Activated B cell treated with CpG ODN at 0.5 μM for 24 hours (primary cell): ENCODE measurements around the gene RNH1. TPM values are rescaled to one million over a fixed set of nuclear protein-coding genes. Genes with fewer than 3 reads are reported as not detected.

Source experiments
- ATAC-seq: fragments of 200-7000 bp; cut with Tn5 transposase; one replicate; pipeline ENCODE4 v1.10.0; 2021; ENCODE audit warnings: low read depth, mild to moderate bottlenecking, moderate library complexity
- CTCF ChIA-PET: fragments of 350-600 bp; sonication (Branson Sonifier 250); formaldehyde crosslinking; loops from one replicate; lab custom pipeline; 2021; ENCODE audit warnings: antibody characterized with exemption; lab: Charles Lee
- POLR2A ChIA-PET: fragments of 350-600 bp; sonication (Branson Sonifier 250); formaldehyde crosslinking; loops from one replicate; lab custom pipeline; 2021; ENCODE audit warnings: antibody characterized with exemption; lab: Charles Lee
- DNase-seq: peaks from one replicate; pipeline ENCODE4 v3.0.0; 2022
- H3K27ac Mint-ChIP-seq: one replicate; pipeline ENCODE4 v1.8.0; 2020; ENCODE audit warnings: mixed read lengths
- H3K27me3 Mint-ChIP-seq: one replicate; pipeline ENCODE4 v1.8.0; 2021; ENCODE audit warnings: mixed read lengths
- H3K36me3 Mint-ChIP-seq: one replicate; pipeline ENCODE4 v1.8.0; 2021; ENCODE audit warnings: low read depth, mixed read lengths
- H3K4me1 Mint-ChIP-seq: one replicate; pipeline ENCODE4 v1.8.0; 2021; ENCODE audit warnings: mixed read lengths
- H3K4me3 Mint-ChIP-seq: one replicate; pipeline ENCODE4 v1.8.0; 2020; ENCODE audit warnings: mild to moderate bottlenecking, mixed read lengths
- H3K9me3 Mint-ChIP-seq: one replicate; pipeline ENCODE4 v1.8.0; 2020; ENCODE audit warnings: mixed read lengths
- intact Hi-C: fragments of 100-400 bp; cut with micrococcal nuclease; formaldehyde crosslinking; loops from one replicate; pipeline ENCODE4 v1.15.1; 2024
- total RNA-seq: library from RNA; stranded (reverse); gene quantifications from 2 replicates; pipeline ENCODE4 v1.2.3, GENCODE V29; 2022
- TF ChIP-seq, protein P1 (sequence below): fragments of 200-600 bp; IDR thresholded peaks from one replicate; pipeline ENCODE4 v1.8.0; 2022; ENCODE audit warnings: antibody characterized with exemption, mild to moderate bottlenecking

The RNH1 gene
- total RNA-seq, 1 donor from 2014 or later: 101 TPM

DNA sequence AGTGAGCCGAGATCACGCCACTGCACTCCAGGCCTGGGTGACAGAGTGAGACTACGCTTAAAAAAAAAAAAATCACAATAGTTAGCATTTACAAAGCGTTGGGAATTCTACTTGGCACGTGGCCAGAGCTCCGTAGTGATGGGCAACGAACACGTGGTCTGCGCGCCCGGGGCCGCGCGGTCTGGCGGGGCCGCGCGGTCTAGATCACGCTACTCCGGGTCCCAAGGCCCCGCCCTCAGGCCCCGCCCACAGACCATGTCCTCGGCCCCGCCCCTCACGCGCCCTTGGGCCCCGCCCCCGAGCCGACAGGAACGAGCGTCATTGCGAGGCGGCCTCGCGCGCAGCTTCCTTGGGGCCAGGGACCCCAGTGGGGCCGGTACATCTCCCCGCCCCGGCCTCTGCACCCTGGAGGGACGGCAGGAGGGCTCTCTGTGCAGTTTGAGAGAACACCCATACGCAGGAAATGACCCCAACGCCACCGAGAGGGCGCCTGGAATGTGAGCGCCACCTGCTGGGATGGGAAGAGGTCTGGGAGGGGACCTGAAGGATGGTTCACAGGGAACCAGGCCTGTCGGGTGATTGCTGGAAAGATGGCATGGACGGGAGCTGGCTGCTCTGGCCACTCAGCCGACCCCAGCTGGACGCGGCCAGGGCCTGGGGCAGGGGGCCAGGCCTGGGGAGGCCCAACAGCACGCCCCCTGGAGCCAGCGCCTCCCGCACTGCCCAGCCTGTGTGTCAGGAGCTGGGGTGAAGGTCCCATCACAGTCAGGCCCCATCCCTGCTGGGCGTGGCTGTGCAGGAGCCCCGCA, 58.9 kb downstream of the RNH1 start:
- no peaks in the 10 kb centered on the region for H3K27me3 Mint-ChIP-seq
- ATAC-seq: peak; percentile 75
- DNase-seq: peak; percentile 97
- intact Hi-C loops: loop anchor here (1.0 to 5.0 kb wide), 6 partner anchors 33 to 241 kb away; partner anchors contain the start of genes BET1L, PSMD13, RIC8A and SIRT3
- peak overlapping the region; percentile 94 for H3K4me3 Mint-ChIP-seq
- ChIA-PET CTCF (interaction anchor here (0.5 to 2.8 kb wide), 9 partner anchors 8 to 240 kb away, joined by 3 to 8 read pairs (median 3); partner anchors contain the start of genes BET1L, RIC8A and RNH1), POLR2A (interaction anchor here (0.6 to 4.3 kb wide), 24 partner anchors 8 to 1911 kb away, joined by 3 to 50 read pairs (median 4); partner anchors contain the start of genes BET1L, GATD1, HRAS and LRRC56)
- peaks cover 34% of the 10 kb centered on the region for H3K4me1 Mint-ChIP-seq
- peak overlapping the region; percentile 95 for H3K27ac Mint-ChIP-seq
- TF ChIP-seq, protein P1, sequence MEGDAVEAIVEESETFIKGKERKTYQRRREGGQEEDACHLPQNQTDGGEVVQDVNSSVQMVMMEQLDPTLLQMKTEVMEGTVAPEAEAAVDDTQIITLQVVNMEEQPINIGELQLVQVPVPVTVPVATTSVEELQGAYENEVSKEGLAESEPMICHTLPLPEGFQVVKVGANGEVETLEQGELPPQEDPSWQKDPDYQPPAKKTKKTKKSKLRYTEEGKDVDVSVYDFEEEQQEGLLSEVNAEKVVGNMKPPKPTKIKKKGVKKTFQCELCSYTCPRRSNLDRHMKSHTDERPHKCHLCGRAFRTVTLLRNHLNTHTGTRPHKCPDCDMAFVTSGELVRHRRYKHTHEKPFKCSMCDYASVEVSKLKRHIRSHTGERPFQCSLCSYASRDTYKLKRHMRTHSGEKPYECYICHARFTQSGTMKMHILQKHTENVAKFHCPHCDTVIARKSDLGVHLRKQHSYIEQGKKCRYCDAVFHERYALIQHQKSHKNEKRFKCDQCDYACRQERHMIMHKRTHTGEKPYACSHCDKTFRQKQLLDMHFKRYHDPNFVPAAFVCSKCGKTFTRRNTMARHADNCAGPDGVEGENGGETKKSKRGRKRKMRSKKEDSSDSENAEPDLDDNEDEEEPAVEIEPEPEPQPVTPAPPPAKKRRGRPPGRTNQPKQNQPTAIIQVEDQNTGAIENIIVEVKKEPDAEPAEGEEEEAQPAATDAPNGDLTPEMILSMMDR: no peak
- H3K9me3 Mint-ChIP-seq: no peaks in the 10 kb centered on the region
- peaks cover 9% of the 10 kb centered on the region for H3K36me3 Mint-ChIP-seq

DNA sequence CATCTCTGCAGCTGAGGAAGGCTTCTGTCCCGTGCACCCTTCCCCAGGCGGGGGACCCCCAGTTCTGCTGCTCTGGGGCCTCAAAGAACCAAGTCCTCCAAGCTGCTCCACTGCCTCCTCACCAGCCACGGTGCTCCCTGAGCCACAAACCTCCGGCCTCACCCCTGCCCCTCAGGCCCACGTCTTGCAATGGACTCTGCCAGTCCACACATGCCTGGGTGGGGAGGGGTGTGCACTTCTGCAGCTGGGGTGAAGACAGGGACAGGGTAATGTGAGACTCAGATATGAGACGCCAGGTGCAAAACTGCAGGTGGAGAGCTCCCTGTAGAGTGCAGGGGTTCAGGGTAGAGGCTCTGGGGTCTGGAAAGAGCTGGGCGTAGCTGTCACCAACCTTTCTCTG, 60.2 kb downstream of the RNH1 start:
- H3K4me1 Mint-ChIP-seq: peaks cover 28% of the 10 kb centered on the region
- intact Hi-C loops: loop anchor here (5.0 kb wide), 1 partner anchor 195 kb away; no protein-coding TSS in a partner anchor
- ATAC-seq: no peak
- ChIA-PET POLR2A (interaction anchor here (0.7 to 4.3 kb wide), 4 partner anchors 31 to 248 kb away, joined by 4 to 41 read pairs (median 20); partner anchors contain the start of genes DEAF1, RNH1 and SIGIRR), CTCF (no interaction called here)
- H3K36me3 Mint-ChIP-seq: peaks cover 5% of the 10 kb centered on the region
- no peak for DNase-seq
- TF ChIP-seq, protein P1: no peak
- H3K9me3 Mint-ChIP-seq: no peaks in the 10 kb centered on the region
- H3K27me3 Mint-ChIP-seq: no peaks in the 10 kb centered on the region
- H3K4me3 Mint-ChIP-seq: no peak overlapping the region
- no peak overlapping the region for H3K27ac Mint-ChIP-seq

GRCh38 chr11:445765-446588, 61.1 kb downstream of the RNH1 start:
- no peaks in the 10 kb centered on the region for H3K27me3 Mint-ChIP-seq
- no peak overlapping the region for H3K27ac Mint-ChIP-seq
- ChIA-PET POLR2A (no interaction called here), CTCF (no interaction called here)
- intact Hi-C loops: loop anchor here (5.0 kb wide), 1 partner anchor 194 kb away; no protein-coding TSS in a partner anchor
- ATAC-seq: no peak
- DNase-seq: no peak
- no peaks in the 10 kb centered on the region for H3K9me3 Mint-ChIP-seq
- peaks cover 5% of the 10 kb centered on the region for H3K36me3 Mint-ChIP-seq
- H3K4me1 Mint-ChIP-seq: peaks cover 24% of the 10 kb centered on the region
- TF ChIP-seq, protein P1: no peak
- no peak overlapping the region for H3K4me3 Mint-ChIP-seq

Other genes starting within 250 kb of the RNH1 start
- 0.46 and 0.64 TPM in 2 replicates for gene NLRP6, start 228.8 kb downstream of the RNH1 start, total RNA-seq
- 62.3 and 74.1 TPM in 2 replicates for gene PGGHG, start 218.1 kb downstream of the RNH1 start, total RNA-seq
- gene IFITM5, start 207.7 kb downstream of the RNH1 start, total RNA-seq: not detected in 2 replicates
- 112 and 125 TPM in 2 replicates for gene IFITM2, start 199.4 kb downstream of the RNH1 start, total RNA-seq
- 21.2 and 25.3 TPM in 2 replicates for gene IFITM1, start 193.2 kb downstream of the RNH1 start, total RNA-seq
- 14.8 and 17.0 TPM in 2 replicates for gene IFITM3, start 186.4 kb downstream of the RNH1 start, total RNA-seq
- not detected in 2 replicates for gene B4GALNT4, start 137.7 kb downstream of the RNH1 start, total RNA-seq
- gene PKP3, start 113.0 kb downstream of the RNH1 start, total RNA-seq: 0.18 TPM in 1 of 2 replicates, not detected in the other
- gene SIGIRR, start 92.2 kb downstream of the RNH1 start, total RNA-seq: 19.8 and 24.2 TPM in 2 replicates
- 37.2 and 46.1 TPM in 2 replicates for gene ANO9, start 65.2 kb downstream of the RNH1 start, total RNA-seq
- gene PTDSS2, start 57.0 kb downstream of the RNH1 start, total RNA-seq: 17.8 and 22.0 TPM in 2 replicates
- 37.2 and 43.9 TPM in 2 replicates for gene HRAS, start 28.3 kb upstream of the RNH1 start, total RNA-seq
- 7.1 and 7.9 TPM in 2 replicates for gene LRRC56, start 30.3 kb upstream of the RNH1 start, total RNA-seq
- gene LMNTD2, start 53.5 kb upstream of the RNH1 start, total RNA-seq: 8.6 and 9.1 TPM in 2 replicates
- 14.2 and 14.9 TPM in 2 replicates for gene RASSF7, start 53.7 kb upstream of the RNH1 start, total RNA-seq
- 42.7 and 49.6 TPM in 2 replicates for gene PHRF1, start 69.2 kb upstream of the RNH1 start, total RNA-seq
- 74.1 and 75.5 TPM in 2 replicates for gene IRF7, start 108.7 kb upstream of the RNH1 start, total RNA-seq
- gene CDHR5, start 117.7 kb upstream of the RNH1 start, total RNA-seq: not detected in 2 replicates
- not detected in 2 replicates for gene SCT, start 119.9 kb upstream of the RNH1 start, total RNA-seq
- 0.42 and 0.49 TPM in 2 replicates for gene DRD4, start 130.0 kb upstream of the RNH1 start, total RNA-seq
- gene DEAF1, start 188.0 kb upstream of the RNH1 start, total RNA-seq: 36.1 and 39.8 TPM in 2 replicates
- 34.1 and 44.4 TPM in 2 replicates for gene TMEM80, start 188.6 kb upstream of the RNH1 start, total RNA-seq
- gene EPS8L2, start 199.0 kb upstream of the RNH1 start, total RNA-seq: 5.6 and 5.9 TPM in 2 replicates
- 194 and 244 TPM in 2 replicates for gene TALDO1, start 240.2 kb upstream of the RNH1 start, total RNA-seq